ENCODE results near the gene TTC12. TPM values are rescaled to one million over a fixed set of nuclear protein-coding genes. Genes with fewer than 3 reads are reported as not detected.

Gene TTC12
- total and polyA plus RNA-seq, 9 of the 15 experiments (the other 6 are each of a cell fraction or from before 2014, with no cell fraction given): 5.1 to 19.9 (median 13.4) TPM

GRCh38 chr11:113387605-113388211 lies 73.3 kb downstream of the TTC12 start, which contains the start of gene ANKK1:
TSS of gene ANKK1 (plus strand) at chr11:113387779. CDS start at chr11:113387885, 106 bp downstream.
- no peak for FAIRE-seq
- Histone ChIP-seq H3K9ac (ENCODE audit: insufficient read depth in 1 of 2, low read depth in 2 of 2, low read length in 2 of 2) (no peak within 1 kb of the TSS), H4K20me1 (replicated peaks; ENCODE audit: control insufficient read depth, insufficient read depth, low read length) (no peaks in the 10 kb centered on the region), H3K27ac (ENCODE audit: extremely low read depth, low read depth, low read length) (no peak within 1 kb of the TSS), H3K27me3 (ENCODE audit: control insufficient read depth in 2 of 2, insufficient read depth in 2 of 2, low read length in 2 of 2) (peaks cover 7 to 29% of the 10 kb centered on the region in 2 experiments; a peak in 4 of 5 replicates), H3K4me2 (ENCODE audit: insufficient read depth, low read length) (no peak within 1 kb of the TSS), H3K79me2 (ENCODE audit: control insufficient read depth, insufficient read depth, low read length) (no peaks in the 10 kb centered on the region), H3K9me3 (replicated peaks; ENCODE audit: control insufficient read depth, insufficient read depth, low read depth, low read length) (no peaks in the 10 kb centered on the region), H3K9me1 (ENCODE audit: control insufficient read depth, insufficient read depth, low read length) (no peaks in the 10 kb centered on the region), H2AFZ (ENCODE audit: low read depth, low read length) (no peak within 1 kb of the TSS; the same call in 1 of the 2 replicates), H3K4me3 (no peak within 1 kb of the TSS), H3K4me1 (replicated peaks in 1 of 2; ENCODE audit: control insufficient read depth in 2 of 2, insufficient read depth in 2 of 2, low read length in 2 of 2) (peaks cover 0 to 7% of the 10 kb centered on the region in 2 experiments; a peak in 1 of 5 replicates), H3K36me3 (ENCODE audit: control insufficient read depth, insufficient read depth, low read length) (no peaks in the 10 kb centered on the region)
- ChIA-PET POLR2A (no interaction called here), CTCF (ENCODE audit: low intra/inter-chr PET ratio) (no interaction called here)
- peak; percentile 82 for ATAC-seq
- peak in 3 of 4 experiments; percentile 21 to 25 (median 21) for DNase-seq (ENCODE audit: extremely low read depth in 1 of 4, low spot score in 3 of 4)
- intact Hi-C loops (cut with micrococcal nuclease) (no loop called here), in situ Hi-C loops (cut with MboI) (no loop called here)
- BruUV-seq (replicated peaks): no TSS peak
- WGBS (ENCODE audit: insufficient coverage, low coverage, missing lambda C conversion rate): 12% methylated on average over 26 of the region's 46 CpGs
- TF ChIP-seq KHSRP (IDR thresholded peaks at IDR 0.05): no peak
- TF ChIP-seq MIER1 (IDR thresholded peaks at IDR 0.05; ENCODE audit: low read depth): no peak
- 0 out of 2 replicates have a peak, but pooled peaks have one; percentile 15 for TF ChIP-seq REST (IDR thresholded peaks at IDR 0.05; ENCODE audit: borderline replicate concordance)
- no peak for TF ChIP-seq REST (CRISPR knock-in tag; IDR thresholded peaks at IDR 0.05; ENCODE audit: low read depth)
- peak in 1 of 2 experiments; percentile 15; a peak in 1 of 4 replicates for TF ChIP-seq RAD21 (CRISPR knock-in tag; conservative IDR thresholded peaks at IDR 0.05 in 1 of 2, IDR thresholded peaks at IDR 0.05 in 1 of 2)
- TF ChIP-seq NFIX (CRISPR knock-in tag; IDR thresholded peaks at IDR 0.05; ENCODE audit: low read depth): no peak
- TF ChIP-seq MBD2 (IDR thresholded peaks at IDR 0.05; ENCODE audit: borderline replicate concordance, low read depth): no peak
- peak in 1 of 2 experiments; percentile 18 for TF ChIP-seq E2F6 (IDR thresholded peaks at IDR 0.05; ENCODE audit: borderline replicate concordance in 1 of 2, extremely low read depth in 1 of 2, insufficient read depth in 1 of 2, insufficient read length in 1 of 2, low read depth in 1 of 2, low read length in 1 of 2, poor library complexity in 1 of 2, severe bottlenecking in 1 of 2)
- peak; percentile 44 to 79 (median 47) for TF ChIP-seq CTCF (IDR thresholded peaks at IDR 0.05 in 2 of 3, conservative IDR thresholded peaks at IDR 0.05 in 1 of 3; ENCODE audit: insufficient read depth in 2 of 3, low read depth in 1 of 3, low read length in 3 of 3)
- no peak for TF ChIP-seq ZNF589 (CRISPR knock-in tag; IDR thresholded peaks at IDR 0.05; ENCODE audit: low read depth)
